ENCODE data around the gene U2AF2. TPM values are rescaled to one million over a fixed set of nuclear protein-coding genes. Genes with fewer than 3 reads are reported as not detected.

The U2AF2 gene
- total and polyA plus RNA-seq, 2 of the 4 experiments (the other 2 are of a cell fraction): 120 to 260 TPM

DNA sequence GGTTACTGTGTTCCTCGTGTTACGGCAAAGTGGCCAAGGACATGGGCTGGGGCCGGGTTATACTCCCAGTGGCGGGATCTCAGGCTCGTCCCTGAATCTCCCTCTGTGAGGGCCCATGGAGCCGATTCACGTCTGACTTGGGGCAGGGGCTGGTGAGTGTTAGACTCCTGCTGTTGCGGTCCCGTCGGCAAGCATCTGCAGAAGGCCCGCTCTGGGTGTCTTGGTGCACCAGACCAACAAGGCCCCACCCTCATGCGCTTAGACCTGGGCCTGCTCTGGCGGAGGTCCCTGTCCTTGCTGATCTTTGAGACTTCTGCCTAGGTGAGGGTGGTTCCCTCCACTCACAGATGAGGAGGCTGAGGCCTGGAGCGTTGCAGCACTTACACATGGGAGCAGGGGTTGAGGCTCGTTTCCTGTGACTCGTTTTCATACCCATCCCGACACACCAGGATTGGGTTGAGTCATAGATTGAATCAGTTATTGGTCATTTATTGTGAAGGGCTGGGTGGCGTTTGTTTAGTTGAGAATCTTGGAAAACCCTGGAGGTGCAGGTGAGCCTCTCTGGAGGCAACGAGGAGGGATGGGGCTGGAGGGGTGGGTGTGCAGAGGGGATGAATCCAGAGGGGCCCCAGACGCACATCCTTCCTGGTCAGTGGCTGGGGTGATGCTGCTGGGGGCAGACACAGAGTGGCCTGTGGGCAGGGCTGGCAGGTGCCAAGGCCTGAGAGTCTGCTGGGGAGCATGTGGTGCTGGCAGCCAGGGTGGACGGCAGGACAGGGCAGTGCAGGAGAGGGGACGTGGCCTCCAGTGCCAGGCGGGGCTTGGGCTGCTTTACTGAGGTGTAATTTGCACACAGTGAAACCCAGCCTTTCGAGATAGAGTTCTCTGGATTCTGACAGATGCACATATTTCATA is 24.8 kb downstream of the U2AF2 start:
- H2BK20ac ChIP-seq (ENCODE audit: low read depth, low read length): no peak overlapping the region
- H3K4me1 ChIP-seq (ENCODE audit: control insufficient read depth, insufficient read depth, low read length): peaks cover 7% of the 10 kb centered on the region
- no peak overlapping the region for H3K9ac ChIP-seq (ENCODE audit: low read depth, low read length)
- TF ChIP-seq MAZ (IDR thresholded peaks at IDR 0.05; ENCODE audit: borderline replicate concordance, low read depth, low read length) (no peak), CEBPB (IDR thresholded peaks at IDR 0.05; ENCODE audit: low read depth, low read length) (peak; percentile 13; the same call in 1 of the 2 replicates)
- H2AFZ ChIP-seq (replicated peaks; ENCODE audit: low read length, poor library complexity): peak overlapping the region; percentile 2
- H3K79me1 ChIP-seq (ENCODE audit: low read depth in 1 of 2, low read length in 2 of 2): peaks cover 23 to 74% of the 10 kb centered on the region in 2 experiments
- no peak overlapping the region for H2AK9ac ChIP-seq (replicated peaks; ENCODE audit: low read depth, low read length, poor library complexity)
- intact Hi-C loops (cut with micrococcal nuclease) (no loop called here), dilution Hi-C loops (cut with HindIII; ENCODE audit: low sequenced_read_pairs, unreplicated experiment) (no loop called here), in situ Hi-C loops (cut with MboI; ENCODE audit: low sequenced_read_pairs) (loop anchor here (25.0 kb wide), 1 partner anchor 458 kb away; the partner anchor contains the start of gene ZNF444)
- H3K56ac ChIP-seq (ENCODE audit: extremely low read depth, insufficient read depth, low read length): no peak overlapping the region
- peaks cover 69% of the 10 kb centered on the region for H4K20me1 ChIP-seq (ENCODE audit: insufficient read depth, low read length)
- H4K5ac ChIP-seq (ENCODE audit: low read depth, low read length): no peak overlapping the region
- H3K4ac ChIP-seq (ENCODE audit: low read depth, low read length): no peak overlapping the region
- H3K14ac ChIP-seq (replicated peaks; ENCODE audit: low read depth, low read length): no peak overlapping the region
- no peak overlapping the region for H3K4me3 ChIP-seq (ENCODE audit: insufficient read depth, low read depth, low read length)
- WGBS, 2 experiments (ENCODE audit: extremely low coverage in 2 of 2, insufficient read length in 1 of 2): 83% methylated on average over 8 of the region's 24 CpGs; no CpG with 5 or more reads in 1 of the 2 experiments
- H2BK15ac ChIP-seq (ENCODE audit: low read depth, low read length): no peak overlapping the region
- peak; percentile 73 for DNase-seq
- H2BK120ac ChIP-seq (ENCODE audit: low read depth, low read length): no peak overlapping the region
- ChIA-PET POLR2A (ENCODE audit: unreplicated experiment) (no interaction called here), CTCF (no interaction called here)
- no peak overlapping the region for H3K18ac ChIP-seq (ENCODE audit: low read depth, low read length)
- H3K27ac ChIP-seq (ENCODE audit: insufficient read depth, low read length): no peak overlapping the region
- no peak overlapping the region for H4K8ac ChIP-seq (ENCODE audit: low read depth in 2 of 2, low read length in 2 of 2)
- no peaks in the 10 kb centered on the region for H3K27me3 ChIP-seq (ENCODE audit: control insufficient read depth, insufficient read depth, low read length)
- H4K91ac ChIP-seq (ENCODE audit: insufficient read depth, low read depth, low read length): no peak overlapping the region
- no TSS peak for BruUV-seq (replicated peaks)
- peaks cover 7% of the 10 kb centered on the region; the same call in 1 of the 2 replicates for H3K9me1 ChIP-seq (ENCODE audit: insufficient read depth, low read length)
- H2BK5ac ChIP-seq (ENCODE audit: low read depth, low read length, poor library complexity, severe bottlenecking): no peak overlapping the region
- no peak overlapping the region for H2AK5ac ChIP-seq (ENCODE audit: low read depth, low read length)
- H3K36me3 ChIP-seq (ENCODE audit: control insufficient read depth, insufficient read depth, low read length): peaks cover 44% of the 10 kb centered on the region
- no peak overlapping the region for H3K4me2 ChIP-seq (ENCODE audit: low read depth, low read length)
- no peak for ATAC-seq (ENCODE audit: low read depth)
- H3K23ac ChIP-seq (ENCODE audit: low read depth, low read length): no peak overlapping the region
- no peaks in the 10 kb centered on the region for H3K9me3 ChIP-seq (ENCODE audit: control insufficient read depth, insufficient read depth, low read length)
